T-helper 22 cell (primary cell): Measurements from ENCODE around the gene MPC1.

ENCODE experiments used
- DNase-seq: peaks from one replicate; pipeline ENCODE4 v3.0.0-alpha.2; 2020; ENCODE audit warnings: low read depth

Gene MPC1

GRCh38 chr6:166317261-166318212, 65.2 kb downstream of the MPC1 start:
- DNase-seq = no peak

DNA sequence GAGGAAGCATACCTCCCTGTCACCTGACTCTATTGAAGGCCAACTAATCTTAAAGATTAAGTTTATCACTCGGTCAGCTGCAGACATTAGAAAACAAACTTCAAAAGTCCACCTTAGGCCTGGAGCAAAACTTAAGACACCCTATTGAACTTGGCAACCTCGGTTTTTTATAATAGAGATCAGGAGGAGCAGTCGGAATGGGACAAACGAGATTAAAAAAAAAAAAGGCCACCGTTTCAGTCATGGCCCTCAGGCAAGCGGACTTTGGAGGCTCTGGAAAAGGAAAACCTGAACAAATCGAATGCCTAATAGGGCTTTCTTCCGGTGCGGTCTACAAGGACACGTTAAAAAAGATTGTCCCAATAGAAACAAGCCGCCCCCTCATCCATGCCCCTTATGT, 67.3 kb downstream of the MPC1 start:
- DNase-seq = no peak
